Gastrocnemius medialis (tissue), 4 donors: ENCODE results near the gene CR1. TPM values are rescaled to one million over a fixed set of nuclear protein-coding genes. Genes with fewer than 3 reads are reported as not detected.

Experiments used
- ATAC-seq, 2 donors: fragments of 150-250 bp; one replicate each; pipeline ENCODE4 v1.9.1; 2016
- DNase-seq, 2 donors: peaks; one replicate each; pipeline ENCODE4 v3.0.0-alpha.2; 2019
- H3K27ac ChIP-seq, 4 donors: fragments of 200-600 bp; sonication (generic); 1 replicate in 1 of 4; 2 replicates in 3 of 4; pipeline ENCODE4 v1.5.1; 2016 to 2018; ENCODE audit warnings: mild to moderate bottlenecking in 2 of 4, moderate library complexity in 1 of 4
- H3K27me3 ChIP-seq, 3 donors: fragments of 200-600 bp; sonication (generic) in 2 of 3; 1 replicate in 1 of 3; 2 replicates in 2 of 3; pipeline versions ENCODE4 v1.5.1 to v1.6.0; 2016 to 2019; ENCODE audit warnings: mild to moderate bottlenecking in 1 of 3, moderate library complexity in 1 of 3
- H3K36me3 ChIP-seq, 2 donors: fragments of 200-600 bp; sonication (generic) in 1 of 2; one replicate each; pipeline ENCODE4 v1.5.1; 2017 to 2018
- H3K4me1 ChIP-seq, 2 donors: fragments of 200-600 bp; sonication (generic) in 1 of 2; one replicate each; pipeline ENCODE4 v1.5.1; 2016 to 2017; ENCODE audit warnings: mild to moderate bottlenecking in 2 of 2
- H3K4me3 ChIP-seq, 4 donors: fragments of 200-600 bp; sonication (generic) in 3 of 4; 1 replicate in 1 of 4; 2 replicates in 3 of 4; pipeline ENCODE4 v1.5.1; 2016 to 2019; ENCODE audit warnings: mild to moderate bottlenecking in 2 of 4
- H3K9me3 ChIP-seq, 3 donors: fragments of 200-600 bp; sonication (generic) in 2 of 3; 1 replicate in 1 of 3; 2 replicates in 2 of 3; pipeline ENCODE4 v1.5.1; 2016 to 2019
- POLR2A ChIP-seq, 2 donors: fragments of 450-650 bp; IDR thresholded peaks; one replicate each; pipeline ENCODE4 v1.6.1; 2017; ENCODE audit warnings: antibody characterized with exemption in 2 of 2, mild to moderate bottlenecking in 2 of 2, moderate library complexity in 2 of 2
- in situ Hi-C, 4 donors: fragments of 200-750 bp; cut with MboI; loops; one replicate each; pipeline versions ENCODE4 v1.15.0 to v1.8.0; 2017; ENCODE audit warnings: low sequenced_read_pairs in 4 of 4
- intact Hi-C: fragments of 100-400 bp; cut with DNase I; formaldehyde crosslinking; loops from one replicate; pipeline ENCODE4 v1.15.1; 2023; ENCODE audit warnings: low total_unique reads
- total RNA-seq, 4 donors: library from RNA; depleted of rRNA; stranded (reverse); fragments of >200 nt; gene quantifications; one replicate each; pipeline versions ENCODE4 v1.1.0 to v1.2.3, GENCODE V29; 2016
- TF ChIP-seq, protein P1 (sequence below), 5 experiments: fragments of 450-650 bp in 3 of 5; fragments of 200-600 bp in 2 of 5; sonication (generic) in 2 of 5; IDR thresholded peaks in 4 of 5; conservative IDR thresholded peaks in 1 of 5; 1 replicate in 4 of 5; 2 replicates in 1 of 5; pipeline ENCODE4 v1.5.1; 2016 to 2019; ENCODE audit warnings: antibody characterized with exemption in 5 of 5, mild to moderate bottlenecking in 3 of 5, moderate library complexity in 3 of 5

The CR1 gene
- total RNA-seq, 4 donors from 2014 or later: 0.66 to 2.4 (median 1.7) TPM

- H3K9me3 ChIP-seq: no peaks in the 10 kb centered on the region
- ATAC-seq (no peak), DNase-seq (no peak)
- H3K27me3 ChIP-seq: peaks cover 24 to 34% (median 25%) of the 10 kb centered on the region in 3 donors
- no peak for TF ChIP-seq POLR2A (IDR thresholded peaks at IDR 0.05)
- TF ChIP-seq, protein P1, sequence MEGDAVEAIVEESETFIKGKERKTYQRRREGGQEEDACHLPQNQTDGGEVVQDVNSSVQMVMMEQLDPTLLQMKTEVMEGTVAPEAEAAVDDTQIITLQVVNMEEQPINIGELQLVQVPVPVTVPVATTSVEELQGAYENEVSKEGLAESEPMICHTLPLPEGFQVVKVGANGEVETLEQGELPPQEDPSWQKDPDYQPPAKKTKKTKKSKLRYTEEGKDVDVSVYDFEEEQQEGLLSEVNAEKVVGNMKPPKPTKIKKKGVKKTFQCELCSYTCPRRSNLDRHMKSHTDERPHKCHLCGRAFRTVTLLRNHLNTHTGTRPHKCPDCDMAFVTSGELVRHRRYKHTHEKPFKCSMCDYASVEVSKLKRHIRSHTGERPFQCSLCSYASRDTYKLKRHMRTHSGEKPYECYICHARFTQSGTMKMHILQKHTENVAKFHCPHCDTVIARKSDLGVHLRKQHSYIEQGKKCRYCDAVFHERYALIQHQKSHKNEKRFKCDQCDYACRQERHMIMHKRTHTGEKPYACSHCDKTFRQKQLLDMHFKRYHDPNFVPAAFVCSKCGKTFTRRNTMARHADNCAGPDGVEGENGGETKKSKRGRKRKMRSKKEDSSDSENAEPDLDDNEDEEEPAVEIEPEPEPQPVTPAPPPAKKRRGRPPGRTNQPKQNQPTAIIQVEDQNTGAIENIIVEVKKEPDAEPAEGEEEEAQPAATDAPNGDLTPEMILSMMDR (IDR thresholded peaks at IDR 0.05 in 4 of 5, conservative IDR thresholded peaks at IDR 0.05 in 1 of 5): no peak
- no peak overlapping the region for H3K27ac ChIP-seq
- intact Hi-C loops: no loop called here
- H3K4me3 ChIP-seq: no peak overlapping the region
- H3K4me1 ChIP-seq: peaks cover 0 to 2% of the 10 kb centered on the region in 2 donors
- H3K36me3 ChIP-seq: no peaks in the 10 kb centered on the region
- in situ Hi-C loops: no loop called here
Observed at GRCh38 chr1:207501071-207501470, 5.1 kb downstream of the CR1 start.

GRCh38 chr1:207502726-207503125 lies 6.8 kb downstream of the CR1 start:
- ATAC-seq (no peak), DNase-seq (no peak)
- H3K27ac ChIP-seq: no peak overlapping the region
- in situ Hi-C loops (no loop called here), intact Hi-C loops (no loop called here)
- H3K9me3 ChIP-seq: no peaks in the 10 kb centered on the region
- TF ChIP-seq, protein P1 (IDR thresholded peaks at IDR 0.05 in 4 of 5, conservative IDR thresholded peaks at IDR 0.05 in 1 of 5): no peak
- no peak for TF ChIP-seq POLR2A (IDR thresholded peaks at IDR 0.05)
- H3K27me3 ChIP-seq: peaks cover 10 to 19% (median 12%) of the 10 kb centered on the region in 3 donors
- H3K36me3 ChIP-seq: no peaks in the 10 kb centered on the region
- no peaks in the 10 kb centered on the region for H3K4me1 ChIP-seq
- no peak overlapping the region for H3K4me3 ChIP-seq

DNA sequence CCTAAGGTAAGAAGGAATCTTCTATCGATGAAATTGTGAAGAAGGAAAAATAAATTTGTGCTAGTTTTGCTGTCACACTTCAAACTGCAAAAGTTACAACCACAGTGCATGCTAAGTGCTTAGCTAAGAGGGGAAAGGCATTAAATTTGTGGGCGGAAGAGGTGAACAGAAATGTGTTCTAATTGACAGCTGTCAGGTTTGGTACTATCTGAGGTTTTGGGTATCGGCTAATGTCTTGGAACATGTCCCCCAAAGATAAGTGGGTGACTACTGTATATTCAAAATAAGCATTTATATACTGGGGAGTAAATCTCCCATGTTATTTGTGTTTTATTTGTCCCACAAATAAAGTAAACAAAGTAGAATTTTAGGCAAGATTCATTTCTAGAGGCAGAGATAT lies 8.0 kb downstream of the CR1 start:
- in situ Hi-C loops (no loop called here), intact Hi-C loops (no loop called here)
- H3K9me3 ChIP-seq: no peaks in the 10 kb centered on the region
- no peaks in the 10 kb centered on the region for H3K4me1 ChIP-seq
- no peak for ATAC-seq
- H3K36me3 ChIP-seq: no peaks in the 10 kb centered on the region
- no peak overlapping the region for H3K27ac ChIP-seq
- no peak for DNase-seq
- TF ChIP-seq, protein P1 (IDR thresholded peaks at IDR 0.05 in 4 of 5, conservative IDR thresholded peaks at IDR 0.05 in 1 of 5): no peak
- TF ChIP-seq POLR2A (IDR thresholded peaks at IDR 0.05): no peak
- H3K4me3 ChIP-seq: no peak overlapping the region
- peaks cover 6 to 10% (median 7%) of the 10 kb centered on the region in 3 donors for H3K27me3 ChIP-seq

DNA sequence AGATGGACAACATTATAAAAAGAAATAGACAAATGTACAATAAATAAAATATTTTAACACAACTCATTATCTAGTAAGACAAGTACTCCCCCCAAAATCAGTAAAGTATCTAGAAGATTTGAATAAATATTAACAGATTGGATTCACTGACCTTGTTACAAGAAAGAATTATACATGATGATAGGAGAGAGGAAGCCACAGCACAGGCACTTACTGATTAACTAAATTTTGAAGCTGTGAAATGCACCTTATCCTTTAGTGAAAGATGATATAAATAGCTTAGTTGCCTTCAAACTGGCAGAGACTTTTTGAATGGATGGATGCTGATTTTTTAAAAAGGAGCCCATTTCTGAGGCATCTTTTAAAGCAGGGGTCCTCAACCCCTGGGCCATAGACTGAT lies 8.5 kb downstream of the CR1 start:
- no peak for ATAC-seq
- in situ Hi-C loops: no loop called here
- TF ChIP-seq, protein P1 (IDR thresholded peaks at IDR 0.05 in 4 of 5, conservative IDR thresholded peaks at IDR 0.05 in 1 of 5): no peak
- TF ChIP-seq POLR2A (IDR thresholded peaks at IDR 0.05): no peak
- H3K9me3 ChIP-seq: no peaks in the 10 kb centered on the region
- peaks cover 6 to 10% (median 7%) of the 10 kb centered on the region in 3 donors for H3K27me3 ChIP-seq
- no peak overlapping the region for H3K4me3 ChIP-seq
- H3K4me1 ChIP-seq: no peaks in the 10 kb centered on the region
- no peaks in the 10 kb centered on the region for H3K36me3 ChIP-seq
- intact Hi-C loops: no loop called here
- no peak overlapping the region for H3K27ac ChIP-seq
- DNase-seq: no peak

DNA sequence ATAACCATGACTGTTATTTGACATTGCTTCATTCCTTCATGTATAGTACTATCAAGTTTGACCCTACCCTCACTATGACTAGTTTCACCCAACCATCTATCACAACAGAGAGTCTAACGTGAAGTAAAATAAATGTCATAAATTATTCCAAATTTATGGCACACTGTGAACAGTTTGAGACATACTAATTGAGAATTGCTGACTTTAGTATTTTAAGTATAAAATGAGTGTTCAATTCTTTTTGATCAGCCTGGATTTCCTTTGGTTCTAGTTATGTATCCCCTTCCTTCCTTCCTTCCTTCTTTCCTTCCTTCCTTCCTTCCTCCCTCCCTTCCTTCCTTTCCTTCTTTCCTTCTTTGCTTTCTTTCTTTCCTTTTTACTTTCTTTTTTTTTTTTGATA lies 14.5 kb downstream of the CR1 start:
- ATAC-seq (no peak), DNase-seq (no peak)
- intact Hi-C loops: no loop called here
- no peak overlapping the region for H3K27ac ChIP-seq
- TF ChIP-seq POLR2A (IDR thresholded peaks at IDR 0.05): no peak
- TF ChIP-seq, protein P1 (IDR thresholded peaks at IDR 0.05 in 4 of 5, conservative IDR thresholded peaks at IDR 0.05 in 1 of 5): no peak
- no peaks in the 10 kb centered on the region for H3K9me3 ChIP-seq
- H3K27me3 ChIP-seq: peaks cover 0 to 2% (median under 1%) of the 10 kb centered on the region in 3 donors
- in situ Hi-C loops: no loop called here
- no peaks in the 10 kb centered on the region for H3K36me3 ChIP-seq
- no peak overlapping the region for H3K4me3 ChIP-seq
- no peaks in the 10 kb centered on the region for H3K4me1 ChIP-seq
